Progenitor cell of endocrine pancreas (in vitro differentiated cells): ENCODE measurements around the gene TAF11. TPM values are rescaled to one million over a fixed set of nuclear protein-coding genes. Genes with fewer than 3 reads are reported as not detected.

Source experiments
- DNase-seq: peaks from one replicate; pipeline ENCODE4 v3.0.0; 2021; ENCODE audit warnings: low spot score; ENCODE audit not compliant: unreplicated experiment
- H3K27ac Mint-ChIP-seq: 2 replicates; pipeline ENCODE4 v1.8.0; 2021; ENCODE audit warnings: mild to moderate bottlenecking, moderate library complexity, mixed read lengths
- H3K27me3 Mint-ChIP-seq: 2 replicates; pipeline ENCODE4 v1.8.0; 2021; ENCODE audit warnings: mixed read lengths
- H3K36me3 Mint-ChIP-seq: 2 replicates; pipeline ENCODE4 v1.8.0; 2022; ENCODE audit warnings: mixed read lengths; ENCODE audit not compliant: insufficient read depth
- H3K4me1 Mint-ChIP-seq: 2 replicates; pipeline ENCODE4 v1.8.0; 2021; ENCODE audit warnings: low read depth, mixed read lengths
- H3K4me3 Mint-ChIP-seq: 2 replicates; pipeline ENCODE4 v1.8.0; 2021; ENCODE audit warnings: low read depth, mild to moderate bottlenecking, moderate library complexity, mixed read lengths
- H3K9me3 Mint-ChIP-seq: 2 replicates; pipeline ENCODE4 v1.8.0; 2021; ENCODE audit warnings: low read depth, mixed read lengths
- CTCF ChIP-seq: fragments of 200-600 bp; sonication (generic); IDR thresholded peaks from one replicate; pipeline ENCODE4 v1.5.0; 2021; ENCODE audit warnings: antibody characterized with exemption, mild to moderate bottlenecking; ENCODE audit not compliant: unreplicated experiment
- total RNA-seq: library from RNA; stranded (reverse); gene quantifications from 2 replicates; pipeline ENCODE4 v1.2.1, GENCODE V29; 2021

Gene TAF11
- total RNA-seq, 1 donor from 2014 or later: 37.4 TPM

GRCh38 chr6:34865107-34865506, 22.7 kb downstream of the TAF11 start:
- Mint-ChIP-seq H3K4me3 (no peak overlapping the region), H3K9me3 (no peaks in the 10 kb centered on the region), H3K27ac (no peak overlapping the region), H3K36me3 (peaks cover 14% of the 10 kb centered on the region), H3K27me3 (no peaks in the 10 kb centered on the region), H3K4me1 (no peaks in the 10 kb centered on the region)
- no peak for TF ChIP-seq CTCF
- no peak for DNase-seq

- no peak for TF ChIP-seq CTCF
- DNase-seq: no peak
- Mint-ChIP-seq H3K27me3 (no peaks in the 10 kb centered on the region), H3K36me3 (peaks cover 13% of the 10 kb centered on the region), H3K4me1 (no peaks in the 10 kb centered on the region), H3K9me3 (no peaks in the 10 kb centered on the region), H3K4me3 (no peak overlapping the region), H3K27ac (no peak overlapping the region)
Measured at GRCh38 chr6:34864007-34864406, 23.8 kb downstream of the TAF11 start.

- Mint-ChIP-seq H3K27me3 (no peaks in the 10 kb centered on the region), H3K27ac (no peak overlapping the region), H3K4me1 (no peaks in the 10 kb centered on the region), H3K9me3 (no peaks in the 10 kb centered on the region), H3K4me3 (no peak overlapping the region), H3K36me3 (peaks cover 29% of the 10 kb centered on the region)
- no peak for DNase-seq
- no peak for TF ChIP-seq CTCF
Measured at GRCh38 chr6:34860776-34861175, 27.1 kb downstream of the TAF11 start.

- H3K36me3 Mint-ChIP-seq: peaks cover 29% of the 10 kb centered on the region
- H3K4me1 Mint-ChIP-seq: no peaks in the 10 kb centered on the region
Measured at GRCh38 chr6:34859951-34860350, 27.9 kb downstream of the TAF11 start.

GRCh38 chr6:34858681-34859080, 29.2 kb downstream of the TAF11 start:
- no peaks in the 10 kb centered on the region for H3K27me3 Mint-ChIP-seq
- peaks cover 24% of the 10 kb centered on the region for H3K36me3 Mint-ChIP-seq
- H3K9me3 Mint-ChIP-seq: no peaks in the 10 kb centered on the region
- H3K4me3 Mint-ChIP-seq: no peak overlapping the region
- H3K4me1 Mint-ChIP-seq: no peaks in the 10 kb centered on the region
- DNase-seq: no peak
- H3K27ac Mint-ChIP-seq: no peak overlapping the region
- TF ChIP-seq CTCF: no peak

More at GRCh38 chr6:34859951-34860350, 27.9 kb downstream of the TAF11 start:
- H3K4me3 Mint-ChIP-seq: no peak overlapping the region
- no peak for DNase-seq
- H3K9me3 Mint-ChIP-seq: no peaks in the 10 kb centered on the region
- no peak overlapping the region for H3K27ac Mint-ChIP-seq
- no peak for TF ChIP-seq CTCF
- H3K27me3 Mint-ChIP-seq: no peaks in the 10 kb centered on the region
